Smooth muscle cell of bladder (primary cell): ENCODE measurements around the gene HYLS1. TPM values are rescaled to one million over a fixed set of nuclear protein-coding genes. Genes with fewer than 3 reads are reported as not detected.

ENCODE experiments used
- total RNA-seq: library from RNA; depleted of rRNA; stranded (reverse); fragments of >200 nt; gene quantifications from 2 replicates; pipeline ENCODE4 v1.2.3, GENCODE V29; 2014

Gene HYLS1
- total RNA-seq, result 3.7 and 4.9 TPM in 2 replicates

DNA sequence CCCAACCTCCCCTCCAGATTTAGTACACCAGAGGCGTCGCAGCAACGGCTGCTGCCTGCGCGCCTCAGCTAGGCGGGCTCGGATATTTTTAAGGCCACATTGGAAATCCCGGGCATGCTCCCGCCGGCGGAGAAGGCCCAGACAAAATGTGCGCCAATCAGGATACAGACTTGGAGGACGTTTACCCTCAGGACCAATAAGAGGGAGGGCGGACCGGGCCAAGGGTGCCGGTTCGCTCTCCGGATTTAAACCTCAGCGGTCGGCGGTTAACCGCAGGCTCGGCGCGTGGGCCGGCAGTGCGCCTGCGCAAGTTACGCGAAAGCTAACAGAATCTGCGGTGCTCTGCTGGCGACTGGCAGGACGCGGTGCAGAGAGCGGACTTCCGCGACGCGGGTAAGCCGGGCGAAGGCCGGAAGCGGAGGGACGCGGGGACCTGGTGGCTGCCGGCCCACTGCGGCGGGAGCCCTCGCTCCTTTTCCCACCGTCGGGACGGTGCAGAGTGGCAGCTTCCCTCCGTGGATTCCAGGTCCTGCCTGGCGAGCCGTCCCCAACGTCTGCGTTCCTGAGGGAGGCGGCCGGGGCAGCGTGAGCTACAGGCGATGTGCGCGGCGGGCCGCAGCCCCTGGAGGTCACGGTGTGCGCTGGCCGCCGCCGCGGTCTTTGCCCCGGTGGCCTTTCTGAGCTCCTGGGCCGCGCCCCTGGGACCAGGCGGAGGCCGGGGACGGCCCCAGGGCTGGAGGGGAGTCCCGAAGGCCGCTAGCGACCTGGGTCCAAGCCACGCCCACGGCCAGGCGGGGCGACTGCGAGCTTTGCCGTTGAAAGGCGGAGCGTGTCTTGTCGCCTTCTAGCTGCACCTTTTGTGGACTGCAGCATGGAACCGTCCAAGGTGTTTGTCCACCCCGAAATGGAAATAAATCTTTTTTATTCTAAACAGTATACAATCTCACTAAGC is at the start of gene HYLS1:
TSS of gene HYLS1 (plus strand) at position 296 of the 952 bp plus-strand sequence. CDS start 11,701 bp downstream, outside the sequence.

DNA sequence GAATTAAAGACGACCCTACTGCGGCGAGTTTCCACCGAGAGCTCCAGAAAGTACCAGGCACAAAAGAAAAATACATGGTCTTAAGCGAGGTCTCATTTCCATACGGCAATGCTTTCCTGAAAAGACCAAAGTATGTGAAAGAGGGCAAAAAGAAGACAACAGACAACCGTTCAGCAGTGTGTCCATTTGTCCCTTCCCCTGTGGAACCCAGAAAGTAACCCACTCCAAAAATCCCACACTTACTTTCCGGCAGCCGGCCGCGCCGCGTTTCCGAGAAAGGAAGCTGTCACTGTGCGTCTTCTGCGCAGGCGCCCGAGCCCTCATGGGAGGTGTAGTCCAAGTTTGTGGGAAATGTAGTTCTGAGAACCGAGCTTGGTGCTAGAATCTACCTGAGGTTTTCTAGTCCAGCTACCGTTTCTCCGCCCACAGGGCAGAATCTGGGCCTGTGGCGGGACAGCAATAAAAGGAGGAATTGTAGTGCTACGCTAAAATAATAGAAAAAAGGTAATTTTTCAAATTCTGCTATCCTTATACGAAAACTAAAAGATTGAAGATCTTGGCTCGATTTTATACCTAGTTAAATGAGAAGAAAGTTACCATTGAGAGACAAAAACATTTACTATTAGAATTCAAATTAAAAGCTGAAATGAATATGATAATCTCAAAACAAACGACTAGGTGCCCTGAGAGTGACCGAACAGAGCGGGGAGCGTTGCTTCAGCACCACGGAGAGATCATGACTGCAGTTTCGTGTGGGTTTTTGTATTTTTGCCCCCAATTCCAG is 15.7 kb downstream of the HYLS1 start, which contains the start of gene PUS3:
TSS of gene PUS3 (minus strand) at position 280 of the 784 bp plus-strand sequence. CDS start 6,922 bp downstream, outside the sequence.

DNA sequence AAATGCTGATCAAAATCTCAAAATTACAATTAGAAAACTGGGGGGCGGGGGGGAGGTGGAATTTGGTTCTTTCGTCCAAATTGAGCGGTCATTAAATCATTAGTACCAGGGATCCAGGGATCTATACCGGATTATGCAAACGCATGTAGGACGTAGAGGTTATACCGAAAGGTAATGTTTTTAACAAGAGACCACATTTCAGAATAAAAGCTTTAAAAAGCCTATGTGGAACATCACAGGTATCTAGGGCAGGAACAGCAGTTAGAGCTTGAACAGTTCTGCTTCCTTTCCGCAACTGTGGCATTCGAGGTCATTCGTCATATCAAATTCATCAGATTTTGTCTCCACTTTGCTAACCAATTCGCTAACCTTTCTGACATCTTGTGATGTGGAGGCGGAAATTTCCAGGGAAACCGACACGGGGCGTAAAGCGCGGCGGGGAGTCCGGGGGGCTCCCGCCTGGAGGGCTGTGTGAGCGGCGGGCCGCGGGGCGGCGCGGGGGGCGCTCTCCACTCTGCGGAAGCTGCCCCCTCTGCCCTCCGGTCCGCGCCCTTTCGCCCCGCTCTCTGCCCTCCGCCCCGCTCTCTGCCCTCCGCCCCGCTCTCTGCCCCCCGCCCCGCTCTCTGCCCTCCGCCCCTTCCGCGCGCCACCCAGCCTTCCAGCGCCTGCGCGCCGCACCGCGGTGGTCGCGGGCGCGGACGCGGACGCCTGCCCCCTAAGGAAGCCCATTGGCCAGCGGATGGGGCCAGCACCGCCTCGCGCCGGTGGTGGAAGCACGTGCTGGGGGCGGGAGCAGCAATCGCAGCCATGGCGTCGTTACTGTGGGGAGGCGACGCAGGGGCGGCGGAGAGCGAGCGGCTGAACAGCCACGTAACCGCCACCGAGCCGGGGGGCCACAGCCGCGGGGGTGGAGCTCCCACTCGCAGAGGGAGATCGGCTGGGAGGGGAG is 16.5 kb downstream of the HYLS1 start, which contains the start of gene DDX25:
TSS of gene DDX25 (plus strand) at position 798 of the 949 bp plus-strand sequence. CDS start at position 808, 10 bp downstream.

DNA sequence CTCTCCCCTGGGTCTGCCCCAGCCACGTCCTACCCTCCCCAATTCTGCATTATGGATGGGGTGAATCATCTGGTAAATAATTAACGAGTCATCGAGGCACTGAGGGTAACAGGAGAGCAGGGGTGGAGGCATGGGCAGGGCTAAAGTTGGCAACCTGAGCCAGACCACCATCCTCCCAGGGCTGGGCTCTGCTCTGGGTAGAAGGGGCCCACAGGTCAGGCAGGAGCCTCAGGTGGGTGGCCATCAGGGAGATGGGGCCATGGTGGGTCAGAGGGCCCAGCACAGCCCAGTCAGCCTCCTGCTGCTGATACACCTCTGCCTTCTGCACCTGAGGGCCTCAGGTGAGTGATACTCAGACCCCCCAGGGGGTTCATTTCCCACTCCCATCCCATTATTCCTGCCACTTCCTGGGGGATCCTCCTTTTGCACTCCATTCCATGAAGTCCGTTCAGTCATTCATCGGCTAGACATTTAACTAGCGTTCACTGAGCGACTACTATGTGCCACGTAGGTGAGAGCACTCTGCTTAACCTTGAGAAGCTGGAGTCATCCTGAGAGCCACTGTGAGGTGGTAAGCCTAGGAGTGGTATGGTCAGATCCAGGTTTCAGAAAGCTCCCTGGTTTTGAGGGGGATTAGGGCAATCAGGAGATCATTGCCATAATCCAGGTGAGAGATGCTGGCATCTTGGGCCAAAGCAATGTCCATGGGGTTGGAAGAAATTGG is 58.5 kb downstream of the HYLS1 start, which contains the start of gene VSIG10L2:
TSS of gene VSIG10L2 (plus strand) at position 248 of the 724 bp plus-strand sequence. CDS start at position 260, 12 bp downstream.

Other genes with a start within 250 kb of the HYLS1 start
- gene ACRV1, start 206.8 kb upstream of the HYLS1 start, total RNA-seq, result not detected in 2 replicates
- not detected in 2 replicates for gene PATE1, start 141.4 kb upstream of the HYLS1 start, total RNA-seq
- gene PATE2, start 108.8 kb upstream of the HYLS1 start, total RNA-seq, result not detected in 2 replicates
- not detected in 2 replicates for gene PATE3, start 99.5 kb upstream of the HYLS1 start, total RNA-seq
- gene PATE4, start 54.4 kb upstream of the HYLS1 start, total RNA-seq, result not detected in 2 replicates
- gene PUS3, start 15.5 kb downstream of the HYLS1 start, total RNA-seq, result 11.4 and 13.0 TPM in 2 replicates
- not detected in 2 replicates for gene DDX25, start 16.8 kb downstream of the HYLS1 start, total RNA-seq
- gene VSIG10L2, start 58.4 kb downstream of the HYLS1 start, total RNA-seq, result 0.14 TPM in 1 of 2 replicates, not detected in the other
- gene CDON, start 175.2 kb downstream of the HYLS1 start, total RNA-seq, result 8.8 and 16.9 TPM in 2 replicates